ENCODE results near the gene SOX11. TPM values are rescaled to one million over a fixed set of nuclear protein-coding genes. Genes with fewer than 3 reads are reported as not detected.

The SOX11 gene
- total RNA-seq, 2 experiments from 2014 or later = not detected

- Mint-ChIP-seq H3K9me3 (no peaks in the 10 kb centered on the region), H3K4me1 (ENCODE audit: low read depth) (no peaks in the 10 kb centered on the region), H3K36me3 (ENCODE audit: low read depth) (no peaks in the 10 kb centered on the region), H3K27me3 (no peaks in the 10 kb centered on the region), H3K27ac (no peak overlapping the region), H3K4me3 (no peak overlapping the region)
- H3K27ac ChIP-seq (ENCODE audit: low read depth in 1 of 2, low read length in 2 of 2) = no peak overlapping the region
- CTCF ChIA-PET = no interaction called here
- peaks cover 0 to 1% of the 10 kb centered on the region in 2 experiments for H3K27me3 ChIP-seq (ENCODE audit: control insufficient read depth in 1 of 2, insufficient read depth in 2 of 2, low read length in 2 of 2)
- H3K4me1 ChIP-seq (ENCODE audit: insufficient read depth, low read length) = no peaks in the 10 kb centered on the region
- TF ChIP-seq CTCF (IDR thresholded peaks at IDR 0.05) = no peak
- ATAC-seq (ENCODE audit: poor library complexity) = no peak
- H3K4me3 ChIP-seq (ENCODE audit: low read length) = no peak overlapping the region
- POLR2A ChIA-PET = no interaction called here
- intact Hi-C loops (cut with DNase I, micrococcal nuclease) = no loop called here
- peaks cover 0 to 8% of the 10 kb centered on the region in 2 experiments for H3K9me3 ChIP-seq (ENCODE audit: control insufficient read depth in 1 of 2, insufficient read depth in 1 of 2, low read length in 2 of 2)
- H3K36me3 ChIP-seq (ENCODE audit: insufficient read depth, low read length) = no peaks in the 10 kb centered on the region
- DNase-seq = no peak
Observed at GRCh38 chr2:5713101-5713500, 20.9 kb downstream of the SOX11 start.

GRCh38 chr2:5719629-5720334 lies 27.6 kb downstream of the SOX11 start:
- peaks cover 0 to 10% of the 10 kb centered on the region in 2 experiments for H3K9me3 ChIP-seq (ENCODE audit: control insufficient read depth in 1 of 2, insufficient read depth in 1 of 2, low read length in 2 of 2)

GRCh38 chr2:5720426-5720825 lies 28.2 kb downstream of the SOX11 start:
- H3K4me1 Mint-ChIP-seq (ENCODE audit: low read depth) = no peaks in the 10 kb centered on the region
- DNase-seq (no peak), ATAC-seq (ENCODE audit: poor library complexity) (no peak)
- intact Hi-C loops (cut with DNase I, micrococcal nuclease) = no loop called here
- Histone ChIP-seq H3K36me3 (ENCODE audit: insufficient read depth, low read length) (no peaks in the 10 kb centered on the region), H3K4me3 (ENCODE audit: low read length) (no peak overlapping the region), H3K27me3 (ENCODE audit: control insufficient read depth in 1 of 2, insufficient read depth in 2 of 2, low read length in 2 of 2) (peaks cover 0 to 3% of the 10 kb centered on the region in 2 experiments), H3K9me3 (ENCODE audit: control insufficient read depth in 1 of 2, insufficient read depth in 1 of 2, low read length in 2 of 2) (peaks cover 0 to 10% of the 10 kb centered on the region in 2 experiments), H3K27ac (ENCODE audit: low read depth in 1 of 2, low read length in 2 of 2) (no peak overlapping the region), H3K4me1 (ENCODE audit: insufficient read depth, low read length) (no peaks in the 10 kb centered on the region)
- H3K4me3 Mint-ChIP-seq = no peak overlapping the region
- H3K36me3 Mint-ChIP-seq (ENCODE audit: low read depth) = no peaks in the 10 kb centered on the region
- H3K9me3 Mint-ChIP-seq = peaks cover 5% of the 10 kb centered on the region
- no peak for TF ChIP-seq CTCF (IDR thresholded peaks at IDR 0.05)
- peaks cover 12% of the 10 kb centered on the region for H3K27me3 Mint-ChIP-seq
- H3K27ac Mint-ChIP-seq = no peak overlapping the region
- ChIA-PET CTCF (no interaction called here), POLR2A (no interaction called here)

More at GRCh38 chr2:5719629-5720334, 27.6 kb downstream of the SOX11 start:
- DNase-seq (no peak), ATAC-seq (ENCODE audit: poor library complexity) (no peak)
- POLR2A ChIA-PET = no interaction called here
- TF ChIP-seq CTCF (IDR thresholded peaks at IDR 0.05) = no peak
- CTCF ChIA-PET = no interaction called here
- Mint-ChIP-seq H3K4me3 (no peak overlapping the region), H3K9me3 (peaks cover 5% of the 10 kb centered on the region), H3K36me3 (ENCODE audit: low read depth) (no peaks in the 10 kb centered on the region), H3K27ac (no peak overlapping the region), H3K27me3 (peaks cover 10% of the 10 kb centered on the region), H3K4me1 (ENCODE audit: low read depth) (no peaks in the 10 kb centered on the region)
- H3K4me1 ChIP-seq (ENCODE audit: insufficient read depth, low read length) = no peaks in the 10 kb centered on the region
- H3K36me3 ChIP-seq (ENCODE audit: insufficient read depth, low read length) = no peaks in the 10 kb centered on the region
- intact Hi-C loops (cut with DNase I, micrococcal nuclease) = no loop called here
- H3K4me3 ChIP-seq (ENCODE audit: low read length) = no peak overlapping the region
- no peak overlapping the region for H3K27ac ChIP-seq (ENCODE audit: low read depth in 1 of 2, low read length in 2 of 2)
- H3K27me3 ChIP-seq (ENCODE audit: control insufficient read depth in 1 of 2, insufficient read depth in 2 of 2, low read length in 2 of 2) = peaks cover 0 to 3% of the 10 kb centered on the region in 2 experiments
